ENCODE measurements around the gene MYLK. TPM values are rescaled to one million over a fixed set of nuclear protein-coding genes. Genes with fewer than 3 reads are reported as not detected.

Gene MYLK
- total and polyA plus RNA-seq, 7 donors: 3.2 to 13.7 (median 5.8) TPM

- DNase-seq (no peak), ATAC-seq (no peak)
- Histone ChIP-seq H3K27ac (no peak overlapping the region), H3K4me1 (no peaks in the 10 kb centered on the region), H3K27me3 (ENCODE audit: insufficient read depth in 3 of 3, low read length in 2 of 3) (no peaks in the 10 kb centered on the region), H3K36me3 (ENCODE audit: insufficient read depth in 1 of 2, low read depth in 1 of 2) (no peaks in the 10 kb centered on the region), H3K4me3 (no peak overlapping the region), H3K9me3 (no peaks in the 10 kb centered on the region)
- 78 to 83% (median 80%) methylated on average over 3 of the region's 3 CpGs for WGBS, 3 donors
- no peak for TF ChIP-seq CTCF (IDR thresholded peaks at IDR 0.05)
- intact Hi-C loops (cut with DNase I): loop anchor here in 1 of 2 donors (1.0 kb wide), 1 partner anchor 25 kb away; no protein-coding TSS in a partner anchor
These were observed 132.7 kb downstream of the MYLK start for GRCh38 chr3:123751433-123751832.

GRCh38 chr3:123750659-123751420 is 133.3 kb downstream of the MYLK start:
- H3K36me3 ChIP-seq (ENCODE audit: insufficient read depth in 1 of 2, low read depth in 1 of 2): no peaks in the 10 kb centered on the region
- TF ChIP-seq CTCF (IDR thresholded peaks at IDR 0.05): no peak
- H3K27ac ChIP-seq: no peak overlapping the region
- intact Hi-C loops (cut with DNase I): loop anchor here in 1 of 2 donors (1.0 kb wide), 1 partner anchor 25 kb away; no protein-coding TSS in a partner anchor
- DNase-seq (no peak), ATAC-seq (peak in 2 of 4 donors; percentile 42 to 69)
- H3K4me1 ChIP-seq: no peaks in the 10 kb centered on the region
- H3K27me3 ChIP-seq (ENCODE audit: insufficient read depth in 3 of 3, low read length in 2 of 3): no peaks in the 10 kb centered on the region
- no peak overlapping the region for H3K4me3 ChIP-seq
- H3K9me3 ChIP-seq: no peaks in the 10 kb centered on the region
- WGBS, 3 donors: 80 to 87% (median 80%) methylated on average over 3 of the region's 3 CpGs

GRCh38 chr3:123750209-123750608 is 133.9 kb downstream of the MYLK start:
- Histone ChIP-seq H3K27ac (no peak overlapping the region), H3K4me3 (no peak overlapping the region), H3K36me3 (ENCODE audit: insufficient read depth in 1 of 2, low read depth in 1 of 2) (no peaks in the 10 kb centered on the region), H3K4me1 (no peaks in the 10 kb centered on the region), H3K27me3 (ENCODE audit: insufficient read depth in 3 of 3, low read length in 2 of 3) (no peaks in the 10 kb centered on the region), H3K9me3 (no peaks in the 10 kb centered on the region)
- TF ChIP-seq CTCF (IDR thresholded peaks at IDR 0.05): no peak
- intact Hi-C loops (cut with DNase I): no loop called here
- peak in 1 of 4 donors; percentile 17 for ATAC-seq
- 11 to 19% (median 16%) methylated on average over 1 of the region's 1 CpG for WGBS, 3 donors
- DNase-seq: no peak

GRCh38 chr3:123749711-123750110 is 134.4 kb downstream of the MYLK start:
- DNase-seq: no peak
- no peaks in the 10 kb centered on the region for H3K27me3 ChIP-seq (ENCODE audit: insufficient read depth in 3 of 3, low read length in 2 of 3)
- no peak overlapping the region for H3K27ac ChIP-seq
- H3K36me3 ChIP-seq (ENCODE audit: insufficient read depth in 1 of 2, low read depth in 1 of 2): no peaks in the 10 kb centered on the region
- TF ChIP-seq CTCF (IDR thresholded peaks at IDR 0.05): no peak
- intact Hi-C loops (cut with DNase I): no loop called here
- ATAC-seq: peak; percentile 48 to 89 (median 68)
- H3K4me1 ChIP-seq: no peaks in the 10 kb centered on the region
- H3K4me3 ChIP-seq: no peak overlapping the region
- no peaks in the 10 kb centered on the region for H3K9me3 ChIP-seq
